Stimulated activated naive CD4-positive, alpha-beta T cell (primary cell): ENCODE data around the gene DEF6.
"Not testable (repeated sequence)": the region's sequence is repeated elsewhere in the genome, so short reads cannot be mapped to it uniquely, and the experiment has no call there.

Source experiments
- DNase-seq, 6 experiments: peaks; one replicate each; lab custom pipeline; 2025; lab: John Stamatoyannopoulos, UW

The DEF6 gene

DNA sequence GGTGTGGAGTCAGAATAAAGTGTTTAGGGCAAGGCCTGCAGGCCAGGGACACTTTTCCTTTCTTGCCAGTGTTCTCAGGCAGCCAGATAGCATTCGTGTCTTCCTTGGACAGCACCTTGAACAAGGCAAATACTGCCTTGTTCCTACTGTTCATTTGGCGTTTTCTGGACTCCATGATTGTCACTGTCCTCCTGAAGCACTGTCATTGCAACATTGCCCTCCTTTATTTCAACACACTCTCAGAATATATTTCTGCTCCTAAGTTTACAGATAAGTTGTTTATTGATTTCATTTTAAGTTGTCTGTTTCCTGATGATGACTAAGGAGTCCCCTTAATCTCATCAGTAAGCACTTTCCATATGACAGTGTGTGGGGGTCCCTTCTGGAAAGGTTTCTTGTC, 15.1 kb upstream of the DEF6 start:
- no peak for DNase-seq

DNA sequence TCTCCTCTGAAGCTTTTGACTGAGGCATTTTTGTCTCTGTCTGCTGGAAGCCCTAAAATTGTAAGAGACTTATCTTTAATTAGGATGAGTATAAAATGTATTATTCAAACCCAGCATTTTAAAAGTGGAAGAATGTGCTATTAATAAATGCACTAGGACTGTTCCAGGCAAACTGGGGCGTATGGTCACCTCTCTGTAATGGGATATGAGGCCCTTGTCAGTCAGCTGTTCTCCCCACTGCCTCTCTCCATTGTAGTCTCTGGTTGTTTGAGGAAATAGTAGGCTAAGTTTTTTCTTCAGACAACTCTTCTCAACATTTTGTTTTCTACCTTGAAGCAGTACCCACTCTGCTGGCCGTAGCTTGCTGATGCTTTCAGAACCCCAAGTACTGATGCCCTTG, 14.3 kb upstream of the DEF6 start:
- no peak for DNase-seq

DNA sequence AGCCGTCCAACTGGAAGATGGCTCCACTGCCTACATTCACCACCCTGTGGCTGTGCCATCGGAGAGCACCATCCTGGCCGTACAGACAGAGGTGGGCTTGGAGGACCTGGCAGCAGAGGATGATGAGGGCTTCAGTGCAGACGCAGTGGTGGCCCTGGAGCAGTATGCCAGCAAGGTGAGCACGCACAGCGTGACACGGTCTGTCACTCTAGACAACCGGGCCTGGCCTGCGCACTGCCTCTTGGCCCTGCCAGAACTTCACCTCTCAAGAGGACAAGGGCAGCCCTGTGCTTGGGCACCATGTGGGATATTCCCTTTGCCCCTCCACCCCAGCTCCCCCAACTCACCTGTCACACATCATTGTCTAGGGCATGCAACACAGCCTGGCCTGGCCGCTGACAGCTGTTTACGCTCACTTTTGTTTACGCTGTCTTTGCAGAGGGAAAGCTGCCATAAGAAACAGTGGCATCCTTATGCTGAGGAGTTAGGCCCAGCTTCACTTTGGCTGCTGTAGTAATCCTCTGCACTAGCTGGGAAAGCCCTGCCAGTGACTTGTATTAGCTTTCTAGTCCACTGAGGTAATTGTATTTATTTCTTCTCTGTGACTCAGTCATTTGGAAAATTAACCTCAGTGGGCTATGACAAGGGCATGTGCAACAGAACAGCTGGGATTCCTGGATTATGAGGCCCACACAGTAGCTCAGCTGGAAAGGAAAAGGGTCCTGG, 9.8 kb upstream of the DEF6 start:
- no peak for DNase-seq

DNA sequence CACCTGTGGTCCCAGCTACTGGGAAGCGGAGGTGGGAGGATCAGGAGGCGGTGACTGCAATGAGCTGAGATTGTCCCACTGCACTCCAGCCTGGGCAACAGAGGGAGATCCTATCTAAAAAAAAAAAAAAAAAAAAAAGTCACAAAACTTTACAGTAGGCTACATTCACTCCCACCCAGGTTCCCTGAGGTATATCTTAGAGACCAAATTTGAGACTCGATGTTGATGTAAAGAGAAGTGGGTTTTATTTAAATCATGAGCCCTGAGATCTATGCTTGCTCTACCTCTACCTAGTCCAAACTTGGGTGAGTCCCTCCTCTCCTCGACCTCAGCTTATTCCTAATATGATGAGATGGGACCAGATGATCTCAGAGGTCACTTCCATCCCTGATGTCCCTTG, 8.8 kb upstream of the DEF6 start:
- DNase-seq = no peak

DNA sequence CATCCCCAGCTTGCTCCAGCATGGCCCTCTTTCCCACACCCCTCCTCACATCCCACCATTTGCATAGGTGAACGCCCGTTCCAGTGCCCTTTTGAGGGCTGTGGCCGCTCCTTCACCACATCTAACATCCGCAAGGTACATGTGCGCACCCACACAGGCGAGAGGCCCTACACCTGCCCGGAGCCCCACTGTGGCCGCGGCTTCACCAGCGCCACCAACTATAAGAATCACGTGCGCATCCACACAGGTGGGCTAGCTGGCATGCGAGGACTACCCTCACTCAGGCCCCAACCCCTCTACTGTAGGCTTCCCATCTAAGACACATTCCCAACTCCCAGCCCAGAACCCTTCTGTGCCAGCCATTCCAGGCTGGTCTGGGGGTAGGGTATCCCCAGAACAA, 6.1 kb upstream of the DEF6 start:
- DNase-seq = no peak

DNA sequence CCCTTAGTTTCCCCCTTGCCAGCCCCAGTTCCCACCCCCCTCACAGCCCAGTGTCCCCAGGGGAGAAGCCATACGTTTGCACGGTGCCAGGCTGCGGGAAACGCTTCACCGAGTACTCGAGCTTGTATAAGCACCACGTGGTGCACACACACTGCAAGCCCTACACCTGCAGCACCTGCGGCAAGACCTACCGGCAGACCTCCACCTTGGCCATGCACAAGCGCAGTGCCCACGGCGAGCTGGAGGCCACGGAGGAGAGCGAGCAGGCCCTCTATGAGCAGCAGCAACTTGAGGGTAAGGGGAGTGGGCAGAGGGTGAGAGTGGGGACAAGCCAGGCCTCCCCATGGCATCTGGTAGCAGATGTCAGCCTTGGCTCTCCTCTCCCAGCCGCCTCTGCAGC, 5.1 kb upstream of the DEF6 start:
- DNase-seq = no peak

DNA sequence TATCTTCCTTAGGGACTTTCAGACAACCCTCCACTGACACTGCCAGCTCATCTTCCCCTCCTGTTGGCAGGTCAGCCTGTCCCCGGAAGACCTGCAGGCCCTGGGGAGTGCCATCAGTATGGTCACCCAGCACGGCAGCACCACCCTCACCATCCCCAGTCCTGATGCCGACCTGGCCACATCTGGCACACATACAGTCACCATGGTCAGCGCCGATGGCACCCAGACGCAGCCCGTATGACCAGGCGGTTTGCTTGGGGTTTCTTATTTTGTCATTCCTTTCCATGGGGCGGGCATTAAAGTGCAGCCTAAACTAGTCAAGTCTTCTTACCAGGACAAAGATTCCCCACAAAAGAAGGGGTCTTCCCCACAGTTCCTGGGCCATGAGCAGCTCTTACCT, 3.9 kb upstream of the DEF6 start:
- no peak for DNase-seq

DNA sequence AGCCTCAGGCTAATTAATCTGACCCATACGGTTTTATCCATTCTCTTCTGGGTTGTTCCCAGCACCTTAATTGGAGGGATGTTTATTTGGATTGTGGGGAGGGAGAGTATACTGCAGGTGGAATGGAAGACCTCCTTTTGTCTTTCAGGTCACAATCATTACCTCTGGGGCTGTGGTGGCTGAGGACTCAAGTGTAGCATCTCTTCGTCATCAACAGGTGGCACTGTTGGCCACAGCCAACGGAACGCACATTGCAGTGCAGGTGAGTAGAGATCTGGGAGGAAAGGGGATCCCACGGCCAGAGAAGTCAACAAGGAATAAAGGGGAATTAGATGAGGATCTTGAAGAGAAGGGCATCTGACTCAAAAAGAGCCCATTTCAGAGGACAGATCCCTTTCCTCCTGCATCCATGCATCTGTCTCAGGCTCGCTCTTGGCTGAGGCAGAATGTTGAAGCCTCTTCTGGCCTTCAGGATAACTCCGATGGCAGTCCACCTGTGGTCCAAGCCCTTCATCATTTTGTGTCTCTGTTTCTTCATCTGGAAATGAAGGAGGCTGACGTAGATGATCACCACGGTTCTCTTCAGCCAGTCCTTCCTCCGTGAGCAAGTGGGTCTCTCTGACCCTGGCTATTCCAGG, 3.2 kb upstream of the DEF6 start:
- peak in 5 of 6 experiments; percentile 13 to 58 (median 40) for DNase-seq

DNA sequence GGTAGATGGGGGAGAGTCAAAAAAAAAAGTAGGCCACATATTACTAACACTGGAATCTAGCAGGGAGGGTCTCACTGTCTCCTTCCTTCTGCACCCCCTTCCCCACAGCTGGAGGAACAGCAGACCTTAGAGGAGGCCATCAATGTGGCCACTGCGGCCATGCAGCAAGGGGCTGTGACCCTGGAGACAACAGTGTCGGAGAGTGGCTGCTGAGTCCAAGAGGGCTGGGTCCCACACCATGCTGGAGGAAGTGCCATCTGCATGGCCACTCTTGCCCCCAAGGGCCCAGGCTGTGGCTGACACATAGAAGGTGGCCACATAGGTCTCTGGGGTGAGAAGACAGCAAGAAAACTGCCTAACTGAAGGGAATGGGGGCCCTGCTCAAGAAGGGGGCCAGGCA, 2.6 kb upstream of the DEF6 start:
- DNase-seq = no peak

DNA sequence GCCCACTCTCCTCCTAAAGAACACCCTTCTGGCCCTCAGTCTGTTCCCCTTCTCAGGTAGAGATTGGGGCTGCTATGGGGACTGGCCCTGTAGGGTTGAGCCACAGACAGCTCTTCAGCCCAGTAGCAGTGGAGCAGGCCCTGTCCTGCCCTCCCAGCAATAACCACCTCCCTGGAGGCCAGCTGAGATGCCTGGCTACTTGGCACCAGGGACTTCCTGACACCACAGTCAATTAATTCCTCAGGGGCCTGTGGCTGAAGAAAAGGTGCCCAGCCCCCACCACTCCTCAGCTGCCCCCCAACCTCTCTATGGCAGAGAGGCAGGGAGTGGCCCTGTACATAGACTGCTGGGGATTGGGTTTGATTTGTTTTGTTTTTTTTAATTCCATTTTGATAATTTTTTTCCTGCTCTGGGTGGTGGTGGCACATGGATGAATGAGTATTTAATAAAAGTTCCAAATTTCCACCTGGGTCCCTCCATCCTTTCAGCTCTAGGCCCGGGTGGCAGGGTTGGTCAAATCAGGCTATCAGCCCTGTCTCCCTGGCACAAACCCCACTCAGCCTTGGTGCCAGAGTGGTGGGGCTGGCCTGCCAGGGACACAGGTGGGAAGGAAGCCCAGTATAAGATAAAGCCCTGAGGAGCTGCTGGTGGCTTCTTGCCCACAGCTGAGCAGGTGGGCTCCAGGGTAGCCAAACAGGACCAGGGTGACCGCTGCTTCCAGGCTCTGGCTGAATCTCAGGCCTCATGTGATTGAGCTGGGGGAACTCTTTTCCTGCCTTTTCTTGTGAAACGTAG, 1.9 kb upstream of the DEF6 start:
- no peak for DNase-seq

DNA sequence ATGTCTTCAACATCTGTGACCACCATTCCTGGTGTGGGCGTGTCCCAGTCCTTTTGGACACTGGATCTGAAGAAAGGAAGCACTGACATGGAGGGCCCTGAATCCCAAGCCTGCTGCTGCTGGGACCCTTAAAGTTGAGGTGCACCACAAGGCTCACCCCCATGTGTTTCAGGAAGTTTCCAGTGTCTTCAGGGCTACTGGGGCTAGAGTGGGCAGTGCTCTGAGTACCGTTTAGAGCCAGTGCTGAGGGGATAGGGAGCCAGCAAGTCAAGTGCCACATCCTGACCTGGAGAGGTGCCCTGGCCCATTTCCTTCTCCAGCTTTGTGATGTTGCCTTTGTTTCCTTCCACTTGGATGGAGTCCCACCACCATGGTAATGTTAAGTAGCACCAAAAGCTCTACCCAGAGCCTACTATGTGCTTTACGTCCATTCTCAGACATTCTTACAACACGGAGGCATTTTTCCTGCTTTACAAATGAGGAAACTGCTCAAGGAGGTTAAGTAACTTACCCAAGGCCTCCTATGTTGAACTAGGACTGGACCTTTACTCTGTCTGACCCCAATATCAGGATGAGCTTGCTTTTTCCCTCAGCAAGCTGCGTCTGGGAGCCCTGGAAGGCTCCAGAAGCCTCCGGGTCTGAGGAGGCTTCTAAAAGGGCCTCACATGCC, 552 bp upstream of the DEF6 start:
- DNase-seq = no peak

DNA sequence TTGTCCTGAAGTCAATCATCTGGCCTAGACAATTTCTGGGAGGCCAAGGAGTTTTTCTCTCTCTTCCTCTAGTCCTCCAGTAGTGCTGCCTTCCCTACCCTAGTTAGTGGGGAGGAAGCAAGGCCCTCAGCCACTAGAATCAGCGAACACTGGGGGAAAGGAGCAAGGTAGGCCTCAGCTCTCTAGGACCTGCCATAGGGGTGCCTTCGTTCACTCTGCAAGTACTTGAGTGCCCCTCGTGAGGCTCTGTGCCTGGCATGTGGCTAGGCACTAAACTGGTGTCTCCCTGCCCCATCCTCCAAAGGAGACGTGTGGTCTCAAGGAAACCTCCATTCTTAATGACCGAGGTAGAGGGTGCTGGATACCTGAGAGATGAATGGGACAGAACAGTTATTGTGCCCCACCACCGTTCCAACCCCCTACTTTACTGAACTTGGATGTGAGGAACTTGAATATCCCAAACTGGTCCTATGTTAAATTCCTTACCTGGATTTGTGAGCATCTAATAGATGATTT, 1.1 kb downstream of the DEF6 start:
- DNase-seq = peak in 3 of 6 experiments; percentile 10 to 37 (median 16)

DNA sequence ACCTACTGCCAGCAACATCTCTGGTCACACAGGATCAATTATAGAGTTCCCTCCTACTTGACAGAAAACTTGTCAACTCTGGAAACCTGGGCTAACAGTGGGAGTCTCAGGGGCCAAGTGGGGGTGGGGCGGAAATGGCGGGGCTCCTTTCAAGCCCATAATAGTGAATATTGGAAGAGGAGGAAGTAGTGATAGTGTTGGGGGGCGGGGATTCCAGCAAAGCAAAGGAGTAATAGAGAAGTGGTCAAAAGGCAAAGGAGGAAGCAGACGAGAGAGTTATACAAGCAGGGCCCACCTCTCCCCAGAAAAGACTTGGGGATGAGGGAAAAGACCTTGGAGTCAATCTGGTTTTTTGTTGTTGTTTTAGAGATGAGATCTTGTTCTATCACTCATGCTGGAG, 2.1 kb downstream of the DEF6 start:
- peak in 1 of 6 experiments; percentile 17 for DNase-seq

DNA sequence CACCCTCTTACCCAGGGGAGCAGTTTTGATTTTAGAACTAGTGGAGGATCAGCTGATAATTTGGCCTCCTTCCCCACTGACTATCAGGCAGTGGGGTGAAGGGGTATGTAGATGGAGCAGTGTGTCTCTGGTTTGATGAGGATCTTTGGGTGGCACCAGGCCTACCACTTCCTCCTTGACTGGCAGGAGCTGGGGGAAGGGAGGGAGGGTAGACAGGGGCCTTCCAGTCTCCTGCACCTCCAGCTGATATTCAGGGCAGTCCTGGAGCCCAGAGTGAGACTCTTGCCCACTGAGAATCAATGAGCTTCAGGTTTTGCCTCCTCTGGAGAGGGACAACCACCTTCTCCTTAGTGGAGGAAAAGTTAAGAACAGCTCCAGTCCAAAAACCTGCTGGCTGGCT, 3.2 kb downstream of the DEF6 start:
- DNase-seq = peak; percentile 24 to 56 (median 39)

DNA sequence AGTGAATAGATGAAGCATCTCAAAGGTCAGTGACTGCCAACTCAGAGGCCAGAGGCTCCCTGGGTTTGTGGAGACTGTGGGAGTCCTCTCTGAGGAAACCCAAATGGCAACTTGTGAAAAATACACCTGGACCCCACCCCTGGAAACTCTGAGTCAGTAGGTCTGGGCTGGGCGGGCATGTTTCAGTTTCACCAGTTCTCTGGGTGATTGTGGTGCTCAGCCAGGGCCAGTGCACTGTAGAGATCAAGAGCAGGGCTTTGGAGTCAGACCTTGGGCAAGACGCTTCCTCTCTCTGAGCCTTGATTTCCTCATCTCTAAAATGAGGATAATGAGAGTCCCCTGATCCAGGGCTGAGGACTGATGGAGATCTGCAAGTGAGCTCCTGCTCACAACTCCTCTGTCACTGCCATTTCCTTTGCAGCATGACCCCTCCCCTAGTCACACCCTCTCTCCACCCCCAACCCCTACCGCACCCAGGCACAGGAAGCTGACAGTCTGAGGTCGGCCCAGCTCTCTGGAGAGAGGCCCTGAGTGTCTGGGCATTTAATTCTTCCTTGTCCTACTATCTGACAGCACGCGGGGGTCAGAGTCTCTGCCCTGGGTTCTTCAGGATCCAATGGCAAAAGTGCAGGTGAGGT, 5.1 kb downstream of the DEF6 start:
- peak; percentile 72 to 83 (median 81) for DNase-seq

DNA sequence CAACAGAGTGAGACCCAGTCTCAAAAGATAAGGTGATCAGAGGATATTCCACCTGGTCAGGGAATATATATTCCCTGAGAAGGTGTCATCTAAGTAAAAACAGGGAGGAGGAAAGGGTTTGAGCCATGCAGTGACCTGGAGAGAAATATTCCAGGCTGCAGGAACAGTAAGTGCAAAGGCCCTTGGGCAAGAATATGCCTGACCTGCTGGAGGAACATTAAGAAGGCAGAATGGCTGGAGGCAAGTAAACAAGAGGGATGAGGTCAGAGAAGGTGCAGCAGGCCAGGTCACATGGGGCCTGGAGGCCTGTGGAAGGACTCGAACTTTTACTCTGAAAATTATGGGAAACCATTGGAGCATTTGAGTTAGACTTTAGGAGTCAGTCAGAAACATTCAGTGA, 6.7 kb downstream of the DEF6 start:
- DNase-seq = no peak

DNA sequence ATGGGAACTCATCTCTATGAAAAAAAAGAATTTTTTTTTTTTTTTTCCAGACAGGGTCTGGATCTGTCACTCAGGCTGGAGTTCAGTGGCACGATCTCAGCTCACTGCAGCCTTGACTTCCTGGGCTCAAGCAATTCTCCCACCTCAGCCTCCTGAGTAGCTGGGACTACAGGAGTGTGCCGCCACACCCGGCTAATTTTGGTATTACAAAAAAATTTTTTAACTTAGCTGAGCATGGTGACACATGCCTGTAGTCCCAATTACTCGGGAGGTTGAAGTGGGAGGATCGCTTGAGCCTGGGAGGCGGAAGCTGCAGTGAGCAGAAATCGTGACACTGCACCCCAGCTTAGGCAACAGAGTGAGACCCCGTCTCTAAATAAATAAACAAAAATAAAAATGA, 7.5 kb downstream of the DEF6 start:
- peak in 3 of 6 experiments; percentile 10 to 13 (median 10) for DNase-seq

DNA sequence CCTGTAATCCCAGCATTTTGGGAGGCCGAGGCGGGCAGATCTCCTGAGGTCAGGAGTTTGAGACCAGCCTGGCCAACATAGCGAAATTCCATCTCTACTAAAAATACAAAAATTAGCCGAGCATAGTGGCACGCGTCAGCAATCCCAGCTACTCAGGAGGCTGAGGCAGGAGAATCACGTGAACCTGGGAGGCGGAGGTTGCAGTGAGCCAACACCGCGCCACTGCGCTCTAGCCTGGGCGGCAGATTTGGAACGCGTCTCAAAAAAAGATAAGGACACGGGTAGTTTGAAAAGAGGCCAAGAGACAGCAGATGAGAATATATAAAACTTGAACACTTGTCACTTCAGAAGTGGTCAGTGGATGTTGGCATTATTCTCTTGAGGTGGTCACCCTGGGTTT, 9.5 kb downstream of the DEF6 start:
- not testable (repeated sequence) for DNase-seq

DNA sequence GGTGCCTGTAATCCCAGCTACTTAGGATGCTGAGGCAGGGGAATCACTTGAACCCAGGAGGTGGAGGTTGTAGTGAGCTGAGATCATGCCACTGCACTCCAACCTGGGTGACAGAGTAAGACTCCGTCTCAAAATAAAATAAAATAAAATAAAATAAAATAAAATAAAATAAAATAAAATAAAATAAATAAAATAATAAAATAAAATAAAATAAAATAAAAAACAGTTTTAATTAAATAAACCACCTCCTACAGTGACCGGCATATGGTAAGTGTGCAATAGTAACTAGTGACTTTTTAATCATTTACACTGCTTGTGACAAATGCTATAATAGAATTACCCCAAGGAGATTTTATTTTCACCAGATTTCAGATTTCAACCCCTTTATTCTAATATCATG, 10.9 kb downstream of the DEF6 start:
- not testable (repeated sequence) for DNase-seq

DNA sequence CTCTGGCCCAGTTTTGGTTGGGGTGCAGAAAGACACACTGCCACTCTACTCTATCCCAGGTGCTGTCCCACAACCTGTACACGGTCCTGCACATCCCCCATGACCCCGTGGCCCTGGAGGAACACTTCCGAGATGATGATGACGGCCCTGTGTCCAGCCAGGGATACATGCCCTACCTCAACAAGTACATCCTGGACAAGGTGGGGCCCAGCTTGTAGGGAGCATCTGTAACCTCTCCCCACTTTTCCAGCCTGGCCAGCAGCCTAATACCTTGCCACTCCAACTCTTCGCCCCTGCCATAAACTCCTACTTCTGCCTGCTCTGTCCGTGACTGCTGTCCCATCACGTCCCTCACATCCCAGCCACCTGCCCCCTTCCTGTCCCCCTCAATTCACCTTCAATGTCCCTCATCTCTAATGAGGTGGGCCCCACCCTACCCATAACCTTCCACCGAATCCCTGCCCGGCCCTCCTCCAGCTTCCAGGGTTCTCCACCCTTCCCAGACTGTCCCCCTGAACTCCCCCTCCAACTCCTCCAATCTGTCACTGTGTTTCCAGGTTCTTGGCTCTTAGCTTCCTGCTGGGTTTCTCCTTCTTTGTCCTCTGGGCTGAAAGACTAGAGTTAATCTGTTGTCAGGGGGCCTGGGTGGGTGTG, 12.1 kb downstream of the DEF6 start:
- no peak for DNase-seq

DNA sequence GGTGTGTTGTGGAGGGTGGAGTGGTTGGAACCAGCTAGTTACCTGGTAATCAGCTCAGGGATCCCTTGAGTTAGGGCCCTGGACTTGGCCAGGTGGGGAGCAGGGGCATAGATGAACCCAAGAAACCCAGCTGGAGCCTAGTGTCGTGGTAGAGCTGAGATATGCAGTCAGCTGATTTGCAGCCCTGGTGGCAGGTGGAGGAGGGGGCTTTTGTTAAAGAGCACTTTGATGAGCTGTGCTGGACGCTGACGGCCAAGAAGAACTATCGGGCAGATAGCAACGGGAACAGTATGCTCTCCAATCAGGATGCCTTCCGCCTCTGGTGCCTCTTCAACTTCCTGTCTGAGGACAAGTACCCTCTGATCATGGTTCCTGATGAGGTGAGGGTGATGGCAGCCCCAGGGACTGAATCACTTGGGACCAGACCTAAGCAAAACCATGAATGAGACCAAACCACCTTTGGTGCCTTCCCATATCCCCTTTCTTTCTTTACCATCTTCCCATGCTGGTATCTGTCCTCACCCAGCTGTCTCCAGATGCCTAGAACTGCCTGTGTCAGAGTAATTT, 12.7 kb downstream of the DEF6 start:
- peak in 3 of 6 experiments; percentile 8 to 32 (median 14) for DNase-seq
